GM18868 (cell line): ENCODE data around the gene TTBK1.

Experiments
- ATAC-seq: cut with Tn5 transposase; IDR thresholded peaks from one replicate; pipeline ENCODE4 v1.9.1; 2021; ENCODE audit warnings: mild to moderate bottlenecking, moderate library complexity; ENCODE audit not compliant: unreplicated experiment

The TTBK1 gene

GRCh38 chr6:43285832-43286231 is 42.6 kb downstream of the TTBK1 start:
- no peak for ATAC-seq

GRCh38 chr6:43286456-43286979 is 43.2 kb downstream of the TTBK1 start:
- ATAC-seq: no peak

GRCh38 chr6:43286980-43287716 is 43.9 kb downstream of the TTBK1 start:
- no peak for ATAC-seq

- ATAC-seq: no peak
Observed at GRCh38 chr6:43287717-43288679, 44.7 kb downstream of the TTBK1 start.

- ATAC-seq: no peak
Observed at GRCh38 chr6:43290339-43290904, 47.1 kb downstream of the TTBK1 start.

- no peak for ATAC-seq
Observed at GRCh38 chr6:43290905-43291355, 47.6 kb downstream of the TTBK1 start.

GRCh38 chr6:43291708-43292107 is 48.4 kb downstream of the TTBK1 start:
- no peak for ATAC-seq

- no peak for ATAC-seq
Observed at GRCh38 chr6:43292341-43292740, 49.1 kb downstream of the TTBK1 start.

GRCh38 chr6:43292763-43293318 is 49.6 kb downstream of the TTBK1 start:
- no peak for ATAC-seq

GRCh38 chr6:43293698-43294097 is 50.4 kb downstream of the TTBK1 start:
- no peak for ATAC-seq

GRCh38 chr6:43294536-43294935 is 51.3 kb downstream of the TTBK1 start:
- no peak for ATAC-seq

GRCh38 chr6:43295456-43295855 is 52.2 kb downstream of the TTBK1 start:
- ATAC-seq: no peak

- no peak for ATAC-seq
Observed at GRCh38 chr6:43296780-43297497, 53.7 kb downstream of the TTBK1 start.

- ATAC-seq: no peak
Observed at GRCh38 chr6:43297644-43298564, 54.6 kb downstream of the TTBK1 start, which contains the start of gene SLC22A7. Gene SLC22A7, plus strand, starts transcription at chr6:43298260. Its CDS starts 99 bp downstream, at chr6:43298359.

GRCh38 chr6:43298565-43299337 is 55.5 kb downstream of the TTBK1 start:
- no peak for ATAC-seq

GRCh38 chr6:43299338-43300293 is 56.3 kb downstream of the TTBK1 start:
- ATAC-seq: no peak
